D341Med (cell line): ENCODE results near the gene IFT25.
A peak's percentile ranks its signal among the peaks of the same experiment; 100 is the strongest.

Experiments used
- DNase-seq: peaks from one replicate; pipeline ENCODE4 v3.0.0; 2012; ENCODE audit warnings: low spot score

The IFT25 gene

GRCh38 chr1:53956308-53957168 lies 11.0 kb upstream of the IFT25 start:
- DNase-seq, result peak; percentile 62

GRCh38 chr1:53954128-53954527 lies 8.6 kb upstream of the IFT25 start:
- DNase-seq, result no peak

- DNase-seq, result no peak
Observed at GRCh38 chr1:53951697-53952096, 6.2 kb upstream of the IFT25 start.

GRCh38 chr1:53949023-53949990 lies 3.8 kb upstream of the IFT25 start:
- DNase-seq, result peak; percentile 57

GRCh38 chr1:53948291-53948690 lies 2.8 kb upstream of the IFT25 start:
- DNase-seq, result no peak

- DNase-seq, result no peak
Observed at GRCh38 chr1:53947172-53947907, 1.8 kb upstream of the IFT25 start.

GRCh38 chr1:53946252-53947171 lies 1.0 kb upstream of the IFT25 start, which contains the start of gene LRRC42:
LRRC42 (plus strand) TSS chr1:53946350; CDS start chr1:53952000, 5,650 bp downstream.
- peak; percentile 98 for DNase-seq

GRCh38 chr1:53945183-53945432 lies 391 bp downstream of the IFT25 start:
- no peak for DNase-seq

GRCh38 chr1:53944469-53945182 lies 873 bp downstream of the IFT25 start:
- no peak for DNase-seq

- DNase-seq, result no peak
Observed at GRCh38 chr1:53943490-53944043, 1.9 kb downstream of the IFT25 start.

- DNase-seq, result no peak
Observed at GRCh38 chr1:53943090-53943489, 2.4 kb downstream of the IFT25 start.

GRCh38 chr1:53942127-53942957 lies 3.2 kb downstream of the IFT25 start:
- no peak for DNase-seq

- DNase-seq, result no peak
Observed at GRCh38 chr1:53938136-53938830, 7.2 kb downstream of the IFT25 start.

- no peak for DNase-seq
Observed at GRCh38 chr1:53936430-53936829, 9.1 kb downstream of the IFT25 start.

- DNase-seq, result no peak
Observed at GRCh38 chr1:53934170-53934765, 11.2 kb downstream of the IFT25 start.

- no peak for DNase-seq
Observed at GRCh38 chr1:53931523-53931922, 14.0 kb downstream of the IFT25 start.

- DNase-seq, result no peak
Observed at GRCh38 chr1:53930932-53931331, 14.6 kb downstream of the IFT25 start.

- DNase-seq, result no peak
Observed at GRCh38 chr1:53929246-53929960, 16.1 kb downstream of the IFT25 start.
